ENCODE measurements around the gene VAMP2. TPM values are rescaled to one million over a fixed set of nuclear protein-coding genes. Genes with fewer than 3 reads are reported as not detected.

VAMP2 gene
- total RNA-seq, 1 experiment from 2014 or later: 2.7 TPM

GRCh38 chr17:8143581-8144400 lies 19.0 kb downstream of the VAMP2 start:
- no peak for DNase-seq (ENCODE audit: low read depth)

- DNase-seq (ENCODE audit: low read depth): no peak
Measured at GRCh38 chr17:8142887-8143580, 19.7 kb downstream of the VAMP2 start.

- no peak for DNase-seq (ENCODE audit: low read depth)
Measured at GRCh38 chr17:8142158-8142886, 20.4 kb downstream of the VAMP2 start.

GRCh38 chr17:8141741-8142140 lies 21.0 kb downstream of the VAMP2 start:
- no peak for DNase-seq (ENCODE audit: low read depth)

GRCh38 chr17:8141045-8141444 lies 21.7 kb downstream of the VAMP2 start:
- DNase-seq (ENCODE audit: low read depth): no peak

- no peak for DNase-seq (ENCODE audit: low read depth)
Measured at GRCh38 chr17:8140065-8141029, 22.4 kb downstream of the VAMP2 start.

GRCh38 chr17:8138672-8139371 lies 23.9 kb downstream of the VAMP2 start:
- peak; percentile 98 for DNase-seq (ENCODE audit: low read depth)

GRCh38 chr17:8138374-8138671 lies 24.4 kb downstream of the VAMP2 start:
- DNase-seq (ENCODE audit: low read depth): no peak

GRCh38 chr17:8137645-8138373 lies 24.9 kb downstream of the VAMP2 start:
- DNase-seq (ENCODE audit: low read depth): no peak

GRCh38 chr17:8133941-8134340 lies 28.8 kb downstream of the VAMP2 start:
- no peak for DNase-seq (ENCODE audit: low read depth)

GRCh38 chr17:8133399-8133798 lies 29.3 kb downstream of the VAMP2 start:
- DNase-seq (ENCODE audit: low read depth): no peak

GRCh38 chr17:8131844-8132441 lies 30.8 kb downstream of the VAMP2 start:
- peak; percentile 72 for DNase-seq (ENCODE audit: low read depth)

- no peak for DNase-seq (ENCODE audit: low read depth)
Measured at GRCh38 chr17:8128125-8128784, 34.5 kb downstream of the VAMP2 start.

- peak; percentile 48 for DNase-seq (ENCODE audit: low read depth)
Measured at GRCh38 chr17:8126491-8127066, 36.2 kb downstream of the VAMP2 start.

- peak; percentile 41 for DNase-seq (ENCODE audit: low read depth)
Measured at GRCh38 chr17:8125947-8126490, 36.7 kb downstream of the VAMP2 start.

- DNase-seq (ENCODE audit: low read depth): peak; percentile 80
Measured at GRCh38 chr17:8125154-8125946, 37.4 kb downstream of the VAMP2 start.
